WTC11 (cell line): ENCODE data around the gene PLCG2. TPM values are rescaled to one million over a fixed set of nuclear protein-coding genes. Genes with fewer than 3 reads are reported as not detected.

Experiments
- ATAC-seq: fragments of 200-7000 bp; cut with Tn5 transposase; 2 replicates; pipeline ENCODE4 v1.10.0; 2021; ENCODE audit warnings: mild to moderate bottlenecking, moderate library complexity
- CTCF ChIA-PET: fragments of 300-600 bp; sonication (Branson Sonifier 250); formaldehyde crosslinking; loops from one replicate; lab custom pipeline; 2021; ENCODE audit warnings: antibody characterized with exemption; lab: Charles Lee
- POLR2A ChIA-PET: fragments of 350-600 bp; sonication (Branson Sonifier 250); formaldehyde crosslinking; loops from one replicate; lab custom pipeline; 2021; ENCODE audit warnings: antibody characterized with exemption; lab: Charles Lee
- DNase-seq: peaks from one replicate; pipeline ENCODE4 v3.0.0; 2021; ENCODE audit warnings: low spot score
- H3K27ac Mint-ChIP-seq: 2 replicates; pipeline ENCODE4 v1.8.0; 2021; ENCODE audit warnings: mixed read lengths
- H3K27me3 Mint-ChIP-seq: 2 replicates; pipeline ENCODE4 v1.8.0; 2021; ENCODE audit warnings: low read depth, mild to moderate bottlenecking, moderate library complexity, mixed read lengths
- H3K36me3 Mint-ChIP-seq: 2 replicates; pipeline ENCODE4 v1.8.0; 2021; ENCODE audit warnings: mixed read lengths
- H3K4me1 Mint-ChIP-seq: 2 replicates; pipeline ENCODE4 v1.8.0; 2022; ENCODE audit warnings: mixed read lengths
- H3K4me3 Mint-ChIP-seq: 2 replicates; pipeline ENCODE4 v1.8.0; 2021; ENCODE audit warnings: mild to moderate bottlenecking, moderate library complexity, mixed read lengths
- H3K9me3 Mint-ChIP-seq: 2 replicates; pipeline ENCODE4 v1.8.0; 2021; ENCODE audit warnings: mixed read lengths
- CBFB ChIP-seq: sonication (generic); formaldehyde crosslinking; IDR thresholded peaks from 2 replicates; pipeline ENCODE4 v1.8.1; 2022; ENCODE audit warnings: mild to moderate bottlenecking, low read depth, missing genetic modification reagents
- CDX4 ChIP-seq: fragments of 250-450 bp; sonication (Bioruptor Pico); IDR thresholded peaks from 2 replicates; pipeline ENCODE4 v1.9.0; 2021; ENCODE audit warnings: moderate library complexity, mild to moderate bottlenecking, inconsistent platforms, borderline replicate concordance
- CREB1 ChIP-seq: sonication (generic); formaldehyde crosslinking; IDR thresholded peaks from 2 replicates; pipeline ENCODE4 v1.8.0; 2023; ENCODE audit warnings: mild to moderate bottlenecking, missing genetic modification reagents
- ERG ChIP-seq: fragments of 250-450 bp; sonication (Bioruptor Pico); IDR thresholded peaks from 2 replicates; pipeline ENCODE4 v1.8.0; 2021; ENCODE audit warnings: mild to moderate bottlenecking
- FOXK1 ChIP-seq: sonication (generic); formaldehyde crosslinking; IDR thresholded peaks from 2 replicates; pipeline ENCODE4 v1.8.0; 2022; ENCODE audit warnings: mild to moderate bottlenecking, moderate library complexity, missing genetic modification reagents
- GABPB1 ChIP-seq: sonication (generic); formaldehyde crosslinking; IDR thresholded peaks from 2 replicates; pipeline ENCODE4 v1.8.1; 2023; ENCODE audit warnings: mild to moderate bottlenecking, missing genetic modification reagents
- IRF2 ChIP-seq: sonication (generic); formaldehyde crosslinking; IDR thresholded peaks from 2 replicates; pipeline ENCODE4 v1.8.0; 2022; ENCODE audit warnings: low read depth, missing genetic modification reagents, borderline replicate concordance
- MAX ChIP-seq: sonication (generic); formaldehyde crosslinking; IDR thresholded peaks from 2 replicates; pipeline ENCODE4 v1.8.0; 2022; ENCODE audit warnings: mild to moderate bottlenecking, missing genetic modification reagents
- MLX ChIP-seq: sonication (generic); formaldehyde crosslinking; IDR thresholded peaks from 2 replicates; pipeline ENCODE4 v1.8.1; 2023; ENCODE audit warnings: mild to moderate bottlenecking, missing genetic modification reagents, moderate library complexity
- NFE2L1 ChIP-seq: sonication (generic); formaldehyde crosslinking; IDR thresholded peaks from 2 replicates; pipeline ENCODE4 v1.8.1; 2023; ENCODE audit warnings: missing genetic modification reagents
- NR3C1 ChIP-seq: sonication (generic); formaldehyde crosslinking; conservative IDR thresholded peaks from 2 replicates; pipeline ENCODE4 v1.8.1; 2023; ENCODE audit warnings: low read depth, mild to moderate bottlenecking, missing genetic modification reagents
- PRRX2 ChIP-seq: fragments of 250-450 bp; sonication (Bioruptor Pico); IDR thresholded peaks from 2 replicates; pipeline ENCODE4 v1.8.0; 2021; ENCODE audit warnings: mild to moderate bottlenecking
- STAT6 ChIP-seq: sonication (generic); formaldehyde crosslinking; conservative IDR thresholded peaks from 2 replicates; pipeline ENCODE4 v1.8.1; 2023; ENCODE audit warnings: mild to moderate bottlenecking, low read depth, missing genetic modification reagents, moderate library complexity
- USF1 ChIP-seq: sonication (generic); formaldehyde crosslinking; IDR thresholded peaks from 2 replicates; pipeline ENCODE4 v1.8.0; 2022; ENCODE audit warnings: mild to moderate bottlenecking, missing genetic modification reagents
- ZMAT4 ChIP-seq: fragments of 250-450 bp; sonication (Bioruptor Pico); IDR thresholded peaks from 2 replicates; pipeline ENCODE4 v1.9.0; 2021; ENCODE audit warnings: mild to moderate bottlenecking
- ZNF232 ChIP-seq: sonication (generic); formaldehyde crosslinking; IDR thresholded peaks from 2 replicates; pipeline ENCODE4 v1.8.0; 2022; ENCODE audit warnings: mild to moderate bottlenecking, missing genetic modification reagents
- ZNF396 ChIP-seq: fragments of 250-450 bp; sonication (Bioruptor Pico); IDR thresholded peaks from 2 replicates; pipeline ENCODE4 v1.8.0; 2021; ENCODE audit warnings: mild to moderate bottlenecking, moderate library complexity, borderline replicate concordance
- ZNF532 ChIP-seq: fragments of 250-450 bp; sonication (Bioruptor Pico); IDR thresholded peaks from 2 replicates; pipeline ENCODE4 v1.9.0; 2021; ENCODE audit warnings: mild to moderate bottlenecking, borderline replicate concordance
- ZNF671 ChIP-seq: fragments of 250-450 bp; sonication (Bioruptor Pico); IDR thresholded peaks from 2 replicates; pipeline ENCODE4 v1.8.0; 2021; ENCODE audit warnings: mild to moderate bottlenecking
- total RNA-seq: library from RNA; stranded (reverse); gene quantifications from 3 replicates; pipeline ENCODE4 v1.2.3, GENCODE V29; 2021

The PLCG2 gene
- total RNA-seq, 1 experiment from 2014 or later = 7.0 TPM

- TF ChIP-seq STAT6 = no peak
- TF ChIP-seq USF1 (CRISPR knock-in tag) = no peak
- no peak for TF ChIP-seq PRRX2 (CRISPR knock-in tag)
- no peak for TF ChIP-seq NR3C1
- no peak for TF ChIP-seq IRF2
- no peak for TF ChIP-seq MLX
- TF ChIP-seq CREB1 (CRISPR knock-in tag) = no peak
- no peak for TF ChIP-seq ZMAT4 (CRISPR knock-in tag)
- TF ChIP-seq NFE2L1 (CRISPR knock-in tag) = no peak
- TF ChIP-seq MAX = no peak
- no peak for TF ChIP-seq ZNF671
- no peak for TF ChIP-seq CBFB
- TF ChIP-seq GABPB1 = no peak
- TF ChIP-seq ZNF232 (CRISPR knock-in tag) = no peak
- TF ChIP-seq ZNF532 (CRISPR knock-in tag) = no peak
- TF ChIP-seq ZNF396 (CRISPR knock-in tag) = no peak
- TF ChIP-seq FOXK1 = no peak
- no peak for TF ChIP-seq ERG (CRISPR knock-in tag)
- TF ChIP-seq CDX4 (CRISPR knock-in tag) = no peak
- Mint-ChIP-seq H3K4me1 (0 out of 2 replicates have a peak, but pooled peaks cover 3% of the 10 kb centered on the region), H3K9me3 (peaks cover 55% of the 10 kb centered on the region), H3K27me3 (no peaks in the 10 kb centered on the region), H3K36me3 (peaks cover 28% of the 10 kb centered on the region), H3K4me3 (no peak overlapping the region), H3K27ac (no peak overlapping the region)
- ATAC-seq (no peak), DNase-seq (no peak)
- CTCF ChIA-PET = interaction anchor here (1.6 kb wide), 1 partner anchor 49 kb away, joined by 3 read pairs; no protein-coding TSS in a partner anchor
- POLR2A ChIA-PET = no interaction called here
These were observed 188.3 kb downstream of the PLCG2 start for GRCh38 chr16:81967358-81967757.
